Smooth muscle cell (in vitro differentiated cells): ENCODE measurements around the gene CD151. TPM values are rescaled to one million over a fixed set of nuclear protein-coding genes. Genes with fewer than 3 reads are reported as not detected.

Source experiments
- DNase-seq: peaks from one replicate; lab custom pipeline; 2025; ENCODE audit not compliant: unreplicated experiment; lab: John Stamatoyannopoulos, UW
- H2AFZ ChIP-seq: fragments of 200-600 bp; sonication (generic); 2 replicates; pipeline ENCODE4 v1.6.0; 2016; ENCODE audit warnings: antibody characterized with exemption, low read depth, mild to moderate bottlenecking
- H3F3A ChIP-seq: fragments of 200-600 bp; sonication (generic); 2 replicates; pipeline ENCODE4 v1.6.0; 2017; ENCODE audit warnings: antibody characterized with exemption, low read depth
- H3K27ac ChIP-seq: fragments of 200-600 bp; sonication (generic); 2 replicates; pipeline ENCODE4 v1.5.1; 2016; ENCODE audit warnings: low read depth, mild to moderate bottlenecking
- H3K27me3 ChIP-seq: fragments of 200-600 bp; sonication (generic); 2 replicates; pipeline ENCODE4 v1.6.1; 2016; ENCODE audit warnings: low read depth, mild to moderate bottlenecking
- H3K36me3 ChIP-seq: fragments of 200-600 bp; sonication (generic); 2 replicates; pipeline ENCODE4 v1.5.1; 2016; ENCODE audit warnings: low read depth
- H3K4me1 ChIP-seq: fragments of 200-600 bp; sonication (generic); 2 replicates; pipeline ENCODE4 v1.5.1; 2016; ENCODE audit warnings: low read depth
- H3K4me2 ChIP-seq: fragments of 200-600 bp; sonication (generic); 2 replicates; pipeline ENCODE4 v1.6.0; 2016; ENCODE audit warnings: mild to moderate bottlenecking
- H3K4me3 ChIP-seq: fragments of 200-600 bp; sonication (generic); 2 replicates; pipeline ENCODE4 v1.5.1; 2016; ENCODE audit warnings: mild to moderate bottlenecking
- H3K79me2 ChIP-seq: fragments of 200-600 bp; sonication (generic); 2 replicates; pipeline ENCODE4 v1.6.0; 2016; ENCODE audit warnings: low read depth, mild to moderate bottlenecking
- H3K9ac ChIP-seq: fragments of 200-600 bp; sonication (generic); 2 replicates; pipeline ENCODE4 v1.6.0; 2016; ENCODE audit warnings: low read depth
- H3K9me3 ChIP-seq: fragments of 200-600 bp; sonication (generic); replicated peaks from 2 replicates; pipeline ENCODE4 v1.5.1; 2016; ENCODE audit warnings: low read depth
- H4K20me1 ChIP-seq: fragments of 200-600 bp; sonication (generic); 2 replicates; pipeline ENCODE4 v1.6.0; 2016; ENCODE audit warnings: low read depth
- WGBS: methylation state at CpG from one replicate; pipeline ENCODE4 v1.1.7; 2016; ENCODE audit warnings: low lambda C conversion rate; 5-methylcytosine and 5-hydroxymethylcytosine counted together
- polyA plus RNA-seq: library from polyadenylated mRNA; unstranded; fragments of >200 nt; fragmentation: Nextera tagmentation; extraction: Ambion mirVana; gene quantifications from 2 replicates; pipeline ENCODE4 v1.2.1, GENCODE V29; 2016
- total RNA-seq: library from RNA; depleted of rRNA; stranded (reverse); fragments of >200 nt; gene quantifications from 2 replicates; pipeline ENCODE4 v1.2.3, GENCODE V29; 2014
- TF ChIP-seq, protein P1 (sequence below): fragments of 200-600 bp; sonication (generic); IDR thresholded peaks from 2 replicates; pipeline ENCODE4 v1.5.1; 2017; ENCODE audit warnings: borderline replicate concordance, mild to moderate bottlenecking, antibody characterized with exemption; ENCODE audit not compliant: insufficient read depth, poor library complexity, severe bottlenecking

The CD151 gene
- total and polyA plus RNA-seq, 2 experiments from 2014 or later = 256 to 391 TPM

DNA sequence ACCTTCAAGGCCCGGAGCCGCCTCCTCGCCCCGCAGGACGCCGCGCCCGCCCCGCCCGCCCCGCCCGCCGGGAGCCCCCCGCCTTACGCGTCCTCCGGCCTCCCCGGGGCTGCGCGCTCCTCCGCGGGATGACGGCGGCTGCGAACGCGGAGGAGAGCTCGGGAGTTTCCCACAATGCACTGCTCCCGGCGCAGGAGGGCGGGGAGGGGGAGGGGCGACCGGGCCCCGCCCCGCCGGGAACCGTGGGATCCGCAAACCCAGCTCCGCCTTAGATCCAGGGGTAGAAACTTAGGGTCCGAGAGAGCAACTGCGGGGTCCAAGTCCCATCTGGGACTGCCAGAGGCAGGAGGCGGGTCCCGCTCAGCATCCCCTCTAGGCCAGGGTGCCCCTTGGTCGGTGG is 42.8 kb upstream of the CD151 start, which contains the start of gene CEND1:
CEND1 (minus strand) TSS at position 148 of the 400 bp plus-strand sequence. CDS start 1,514 bp downstream, outside the sequence.
- TF ChIP-seq, protein P1, sequence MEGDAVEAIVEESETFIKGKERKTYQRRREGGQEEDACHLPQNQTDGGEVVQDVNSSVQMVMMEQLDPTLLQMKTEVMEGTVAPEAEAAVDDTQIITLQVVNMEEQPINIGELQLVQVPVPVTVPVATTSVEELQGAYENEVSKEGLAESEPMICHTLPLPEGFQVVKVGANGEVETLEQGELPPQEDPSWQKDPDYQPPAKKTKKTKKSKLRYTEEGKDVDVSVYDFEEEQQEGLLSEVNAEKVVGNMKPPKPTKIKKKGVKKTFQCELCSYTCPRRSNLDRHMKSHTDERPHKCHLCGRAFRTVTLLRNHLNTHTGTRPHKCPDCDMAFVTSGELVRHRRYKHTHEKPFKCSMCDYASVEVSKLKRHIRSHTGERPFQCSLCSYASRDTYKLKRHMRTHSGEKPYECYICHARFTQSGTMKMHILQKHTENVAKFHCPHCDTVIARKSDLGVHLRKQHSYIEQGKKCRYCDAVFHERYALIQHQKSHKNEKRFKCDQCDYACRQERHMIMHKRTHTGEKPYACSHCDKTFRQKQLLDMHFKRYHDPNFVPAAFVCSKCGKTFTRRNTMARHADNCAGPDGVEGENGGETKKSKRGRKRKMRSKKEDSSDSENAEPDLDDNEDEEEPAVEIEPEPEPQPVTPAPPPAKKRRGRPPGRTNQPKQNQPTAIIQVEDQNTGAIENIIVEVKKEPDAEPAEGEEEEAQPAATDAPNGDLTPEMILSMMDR = no peak
- Histone ChIP-seq H3K9ac (no peak within 1 kb of the TSS), H4K20me1 (peaks cover 7% of the 10 kb centered on the region), H3K9me3 (no peaks in the 10 kb centered on the region), H3K27ac (no peak within 1 kb of the TSS), H3K27me3 (no peaks in the 10 kb centered on the region), H3K4me2 (no peak within 1 kb of the TSS), H2AFZ (no peak within 1 kb of the TSS), H3K36me3 (no peaks in the 10 kb centered on the region), H3K4me3 (no peak within 1 kb of the TSS), H3F3A (peaks cover 5% of the 10 kb centered on the region), H3K4me1 (no peaks in the 10 kb centered on the region), H3K79me2 (no peaks in the 10 kb centered on the region)
- no peak for DNase-seq
- WGBS = 26% methylated on average over 16 of the region's 44 CpGs

DNA sequence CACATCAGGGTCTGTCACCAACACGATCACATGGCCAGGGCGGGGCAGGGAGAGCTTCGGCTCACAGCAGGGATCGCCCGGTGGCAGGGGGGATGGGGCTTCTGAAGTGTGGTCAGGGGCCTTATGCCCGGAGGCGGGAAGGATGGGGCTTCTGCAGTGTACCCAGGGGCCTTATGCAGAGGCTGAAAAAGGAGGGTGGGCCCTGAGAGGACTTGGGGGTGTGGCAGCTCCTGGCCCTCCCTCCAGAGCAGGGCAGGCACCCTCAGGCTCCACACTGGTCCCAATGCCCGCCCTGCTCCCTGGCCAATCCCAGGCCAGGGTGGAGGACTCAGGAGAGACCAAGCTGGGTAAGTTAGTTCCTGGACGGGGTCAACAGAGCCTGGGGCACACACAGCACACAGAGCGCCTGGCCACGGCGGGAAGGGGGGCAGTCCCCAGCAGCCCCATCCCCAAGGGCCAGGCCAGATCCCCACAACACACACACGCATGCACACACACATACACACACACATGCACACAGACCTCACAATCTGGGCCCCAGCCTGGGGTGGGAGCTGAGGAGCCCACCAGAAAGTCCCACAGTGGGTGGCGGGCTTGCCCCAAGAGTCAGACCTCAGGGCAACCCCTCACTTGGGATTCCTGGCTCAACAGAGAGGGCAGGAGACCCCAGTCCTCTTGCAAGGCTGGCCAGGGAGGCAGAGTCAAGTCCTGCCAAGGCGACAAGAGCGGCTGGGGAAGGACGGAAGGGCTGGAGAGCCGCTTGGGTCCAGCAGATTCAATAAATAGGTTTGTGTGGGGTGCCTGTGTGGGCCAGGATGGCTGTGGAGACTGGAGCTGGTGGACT is 41.8 kb upstream of the CD151 start:
- DNase-seq = no peak
- H3K4me1 ChIP-seq = peaks cover 5% of the 10 kb centered on the region
- no peak overlapping the region for H3K4me3 ChIP-seq
- H4K20me1 ChIP-seq = peaks cover 11% of the 10 kb centered on the region
- H3K79me2 ChIP-seq = no peaks in the 10 kb centered on the region
- H3K9me3 ChIP-seq = no peaks in the 10 kb centered on the region
- H3K36me3 ChIP-seq = no peaks in the 10 kb centered on the region
- H2AFZ ChIP-seq = no peak overlapping the region
- H3K9ac ChIP-seq = no peak overlapping the region
- H3F3A ChIP-seq = peaks cover 5% of the 10 kb centered on the region
- no peak overlapping the region for H3K4me2 ChIP-seq
- TF ChIP-seq, protein P1 = no peak
- H3K27me3 ChIP-seq = no peaks in the 10 kb centered on the region
- WGBS = 72% methylated on average over 17 of the region's 18 CpGs
- no peak overlapping the region for H3K27ac ChIP-seq

DNA sequence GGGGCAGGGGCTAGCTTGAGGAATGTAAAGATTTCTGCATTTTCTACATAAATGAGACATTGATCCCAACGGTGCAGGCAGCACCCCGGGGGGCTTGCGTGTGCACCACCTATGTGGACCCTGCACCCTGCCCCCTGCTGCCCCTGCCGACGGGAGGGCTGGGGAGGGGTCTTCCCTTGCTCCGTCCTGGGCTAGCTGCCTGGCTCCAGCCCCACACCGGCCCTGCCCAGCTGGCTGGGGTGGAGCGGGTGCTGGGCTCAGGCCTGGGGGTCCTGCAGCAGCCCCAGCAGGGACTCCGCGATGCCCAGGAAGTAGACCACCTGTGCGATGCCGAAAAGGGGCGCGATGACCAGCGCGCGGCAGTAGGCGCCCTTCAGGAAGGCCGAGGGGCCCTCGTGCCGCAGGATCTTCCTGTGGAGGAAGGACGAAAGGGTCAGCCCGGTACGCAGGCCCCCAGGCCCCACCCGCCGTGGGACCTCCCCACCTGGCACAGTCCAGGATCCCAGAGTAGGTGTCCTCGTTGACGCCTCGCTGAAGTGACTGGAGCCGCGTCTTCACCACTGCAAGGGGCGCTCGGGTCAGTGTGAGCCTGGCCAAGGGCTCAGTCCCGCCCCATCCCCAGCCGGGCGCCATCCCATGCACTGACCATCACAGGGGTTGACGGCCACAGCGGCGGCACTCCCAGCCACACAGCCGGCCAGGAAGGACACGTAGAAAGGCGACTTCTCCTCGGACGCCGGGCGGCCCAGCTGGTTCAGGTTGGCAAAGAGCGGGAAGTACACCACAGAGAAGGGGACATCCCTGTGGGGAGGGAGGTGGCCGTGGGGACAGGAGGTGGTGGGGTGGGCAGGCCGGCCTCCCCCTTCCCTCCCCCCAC is 40.9 kb upstream of the CD151 start:
- Histone ChIP-seq H3K27me3 (no peaks in the 10 kb centered on the region), H2AFZ (no peak overlapping the region), H3F3A (peaks cover 7% of the 10 kb centered on the region), H3K9me3 (no peaks in the 10 kb centered on the region), H3K4me1 (peaks cover 14% of the 10 kb centered on the region), H3K9ac (no peak overlapping the region), H4K20me1 (peaks cover 19% of the 10 kb centered on the region), H3K27ac (no peak overlapping the region), H3K4me2 (no peak overlapping the region), H3K79me2 (no peaks in the 10 kb centered on the region), H3K36me3 (no peaks in the 10 kb centered on the region), H3K4me3 (no peak overlapping the region)
- WGBS = 96% methylated on average over 47 of the region's 49 CpGs
- no peak for DNase-seq
- TF ChIP-seq, protein P1 = no peak
